GM18907 (cell line): ENCODE results near the gene ARHGAP24.

Experiments
- ATAC-seq: cut with Tn5 transposase; IDR thresholded peaks from one replicate; pipeline ENCODE4 v1.9.1; 2021; ENCODE audit warnings: mild to moderate bottlenecking, moderate library complexity; ENCODE audit not compliant: unreplicated experiment

ARHGAP24 gene

GRCh38 chr4:85772470-85772869 lies 297.5 kb downstream of the ARHGAP24 start:
- ATAC-seq, result no peak

GRCh38 chr4:85773372-85773771 lies 298.4 kb downstream of the ARHGAP24 start:
- ATAC-seq, result no peak

GRCh38 chr4:85774000-85774399 lies 299.1 kb downstream of the ARHGAP24 start:
- no peak for ATAC-seq

- no peak for ATAC-seq
Measured at GRCh38 chr4:85774489-85774888, 299.5 kb downstream of the ARHGAP24 start.

- ATAC-seq, result no peak
Measured at GRCh38 chr4:85776096-85776495, 301.1 kb downstream of the ARHGAP24 start.

GRCh38 chr4:85776579-85776978 lies 301.6 kb downstream of the ARHGAP24 start:
- peak; percentile 36 for ATAC-seq

- peak; percentile 81 for ATAC-seq
Measured at GRCh38 chr4:85777908-85778631, 303.1 kb downstream of the ARHGAP24 start.

GRCh38 chr4:85778632-85779131 lies 303.7 kb downstream of the ARHGAP24 start:
- peak; percentile 82 for ATAC-seq

GRCh38 chr4:85779165-85779564 lies 304.2 kb downstream of the ARHGAP24 start:
- peak; percentile 29 for ATAC-seq

- peak; percentile 41 for ATAC-seq
Measured at GRCh38 chr4:85780664-85781063, 305.7 kb downstream of the ARHGAP24 start.

GRCh38 chr4:85783483-85783882 lies 308.5 kb downstream of the ARHGAP24 start:
- peak; percentile 43 for ATAC-seq

GRCh38 chr4:85783900-85784299 lies 308.9 kb downstream of the ARHGAP24 start:
- ATAC-seq, result no peak

- no peak for ATAC-seq
Measured at GRCh38 chr4:85784348-85784747, 309.4 kb downstream of the ARHGAP24 start.

- peak; percentile 61 for ATAC-seq
Measured at GRCh38 chr4:85784947-85785346, 310.0 kb downstream of the ARHGAP24 start.

GRCh38 chr4:85787133-85787532 lies 312.2 kb downstream of the ARHGAP24 start:
- no peak for ATAC-seq

- ATAC-seq, result no peak
Measured at GRCh38 chr4:85788604-85789003, 313.7 kb downstream of the ARHGAP24 start.

- ATAC-seq, result no peak
Measured at GRCh38 chr4:85789241-85789640, 314.3 kb downstream of the ARHGAP24 start.

GRCh38 chr4:85790582-85790981 lies 315.6 kb downstream of the ARHGAP24 start:
- ATAC-seq, result no peak

- ATAC-seq, result no peak
Measured at GRCh38 chr4:85792376-85793232, 317.7 kb downstream of the ARHGAP24 start.

- ATAC-seq, result no peak
Measured at GRCh38 chr4:85793233-85793585, 318.3 kb downstream of the ARHGAP24 start.

GRCh38 chr4:85798012-85798770 lies 323.2 kb downstream of the ARHGAP24 start:
- no peak for ATAC-seq
